Measurements from ENCODE around the gene IFNL2.
"Not testable (repeated sequence)": the region's sequence is repeated elsewhere in the genome, so short reads cannot be mapped to it uniquely, and the experiment has no call there.

IFNL2 gene

GRCh38 chr19:39268085-39268484, at the start of gene IFNL2:
Gene IFNL2 (plus strand): TSS chr19:39268396. CDS start chr19:39268569, 173 bp downstream.
- not testable (repeated sequence) for H3K27ac ChIP-seq (ENCODE audit: low read depth, low read length); H3K4me1 ChIP-seq (ENCODE audit: control insufficient read depth, insufficient read depth, low read length); H3K9me3 ChIP-seq (ENCODE audit: control insufficient read depth, insufficient read depth, low read depth, low read length); H3K4me3 ChIP-seq (ENCODE audit: low read depth, low read length); H3K9ac ChIP-seq (ENCODE audit: low read length); H3K36me3 ChIP-seq (ENCODE audit: control insufficient read depth, insufficient read depth, low read length)
- peaks cover 65% of the 10 kb centered on the region for H3K27me3 ChIP-seq (ENCODE audit: control insufficient read depth, insufficient read depth, low read length)

- not testable (repeated sequence) for H3K9ac ChIP-seq (ENCODE audit: low read length); H3K36me3 ChIP-seq (ENCODE audit: control insufficient read depth, insufficient read depth, low read length); H3K27ac ChIP-seq (ENCODE audit: low read depth, low read length); H3K9me3 ChIP-seq (ENCODE audit: control insufficient read depth, insufficient read depth, low read depth, low read length); H3K4me1 ChIP-seq (ENCODE audit: control insufficient read depth, insufficient read depth, low read length); H3K4me3 ChIP-seq (ENCODE audit: low read depth, low read length)
- peaks cover 24% of the 10 kb centered on the region for H3K27me3 ChIP-seq (ENCODE audit: control insufficient read depth, insufficient read depth, low read length)
Measured at GRCh38 chr19:39219108-39219507, 49.1 kb upstream of the IFNL2 start.

GRCh38 chr19:39223703-39224279, 44.4 kb upstream of the IFNL2 start:
- Histone ChIP-seq H3K9me3 (ENCODE audit: control insufficient read depth, insufficient read depth, low read depth, low read length) (no peaks in the 10 kb centered on the region), H3K27ac (ENCODE audit: low read depth, low read length) (no peak overlapping the region), H3K9ac (ENCODE audit: low read length) (no peak overlapping the region), H3K36me3 (ENCODE audit: control insufficient read depth, insufficient read depth, low read length) (no peaks in the 10 kb centered on the region), H3K27me3 (ENCODE audit: control insufficient read depth, insufficient read depth, low read length) (peaks cover 32% of the 10 kb centered on the region), H3K4me1 (ENCODE audit: control insufficient read depth, insufficient read depth, low read length) (no peaks in the 10 kb centered on the region), H3K4me3 (ENCODE audit: low read depth, low read length) (no peak overlapping the region)

- peaks cover 28% of the 10 kb centered on the region for H3K27me3 ChIP-seq (ENCODE audit: control insufficient read depth, insufficient read depth, low read length)
- no peak overlapping the region for H3K27ac ChIP-seq (ENCODE audit: low read depth, low read length)
- no peak overlapping the region for H3K9ac ChIP-seq (ENCODE audit: low read length)
- H3K4me3 ChIP-seq (ENCODE audit: low read depth, low read length) = no peak overlapping the region
- H3K4me1 ChIP-seq (ENCODE audit: control insufficient read depth, insufficient read depth, low read length) = no peaks in the 10 kb centered on the region
- no peaks in the 10 kb centered on the region for H3K36me3 ChIP-seq (ENCODE audit: control insufficient read depth, insufficient read depth, low read length)
- no peaks in the 10 kb centered on the region for H3K9me3 ChIP-seq (ENCODE audit: control insufficient read depth, insufficient read depth, low read depth, low read length)
Measured at GRCh38 chr19:39224910-39225309, 43.3 kb upstream of the IFNL2 start.

GRCh38 chr19:39230096-39230764, 38.0 kb upstream of the IFNL2 start:
- no peaks in the 10 kb centered on the region for H3K36me3 ChIP-seq (ENCODE audit: control insufficient read depth, insufficient read depth, low read length)
- no peak overlapping the region for H3K27ac ChIP-seq (ENCODE audit: low read depth, low read length)
- no peak overlapping the region for H3K4me3 ChIP-seq (ENCODE audit: low read depth, low read length)
- no peak overlapping the region for H3K9ac ChIP-seq (ENCODE audit: low read length)
- no peaks in the 10 kb centered on the region for H3K4me1 ChIP-seq (ENCODE audit: control insufficient read depth, insufficient read depth, low read length)
- no peaks in the 10 kb centered on the region for H3K9me3 ChIP-seq (ENCODE audit: control insufficient read depth, insufficient read depth, low read depth, low read length)
- H3K27me3 ChIP-seq (ENCODE audit: control insufficient read depth, insufficient read depth, low read length) = peaks cover 24% of the 10 kb centered on the region; the same call in 1 of the 2 replicates

- Histone ChIP-seq H3K27ac (ENCODE audit: low read depth, low read length) (no peak overlapping the region), H3K9me3 (ENCODE audit: control insufficient read depth, insufficient read depth, low read depth, low read length) (no peaks in the 10 kb centered on the region), H3K9ac (ENCODE audit: low read length) (no peak overlapping the region), H3K36me3 (ENCODE audit: control insufficient read depth, insufficient read depth, low read length) (no peaks in the 10 kb centered on the region), H3K27me3 (ENCODE audit: control insufficient read depth, insufficient read depth, low read length) (peaks cover 23% of the 10 kb centered on the region; the same call in 1 of the 2 replicates), H3K4me1 (ENCODE audit: control insufficient read depth, insufficient read depth, low read length) (no peaks in the 10 kb centered on the region), H3K4me3 (ENCODE audit: low read depth, low read length) (no peak overlapping the region)
Measured at GRCh38 chr19:39232708-39233107, 35.5 kb upstream of the IFNL2 start.

- Histone ChIP-seq H3K27ac (ENCODE audit: low read depth, low read length) (no peak overlapping the region), H3K27me3 (ENCODE audit: control insufficient read depth, insufficient read depth, low read length) (peaks cover 30% of the 10 kb centered on the region), H3K4me1 (ENCODE audit: control insufficient read depth, insufficient read depth, low read length) (no peaks in the 10 kb centered on the region), H3K9me3 (ENCODE audit: control insufficient read depth, insufficient read depth, low read depth, low read length) (no peaks in the 10 kb centered on the region), H3K4me3 (ENCODE audit: low read depth, low read length) (no peak overlapping the region), H3K36me3 (ENCODE audit: control insufficient read depth, insufficient read depth, low read length) (no peaks in the 10 kb centered on the region), H3K9ac (ENCODE audit: low read length) (no peak overlapping the region)
Measured at GRCh38 chr19:39236527-39236926, 31.7 kb upstream of the IFNL2 start.

- no peaks in the 10 kb centered on the region for H3K36me3 ChIP-seq (ENCODE audit: control insufficient read depth, insufficient read depth, low read length)
- H3K27me3 ChIP-seq (ENCODE audit: control insufficient read depth, insufficient read depth, low read length) = peaks cover 23% of the 10 kb centered on the region
- H3K9ac ChIP-seq (ENCODE audit: low read length) = no peak overlapping the region
- H3K4me3 ChIP-seq (ENCODE audit: low read depth, low read length) = no peak overlapping the region
- no peaks in the 10 kb centered on the region for H3K9me3 ChIP-seq (ENCODE audit: control insufficient read depth, insufficient read depth, low read depth, low read length)
- no peaks in the 10 kb centered on the region for H3K4me1 ChIP-seq (ENCODE audit: control insufficient read depth, insufficient read depth, low read length)
- H3K27ac ChIP-seq (ENCODE audit: low read depth, low read length) = no peak overlapping the region
Measured at GRCh38 chr19:39237200-39238184, 30.7 kb upstream of the IFNL2 start.

GRCh38 chr19:39238209-39238608, 30.0 kb upstream of the IFNL2 start:
- H3K36me3 ChIP-seq (ENCODE audit: control insufficient read depth, insufficient read depth, low read length) = no peaks in the 10 kb centered on the region
- H3K27ac ChIP-seq (ENCODE audit: low read depth, low read length) = no peak overlapping the region
- H3K9me3 ChIP-seq (ENCODE audit: control insufficient read depth, insufficient read depth, low read depth, low read length) = no peaks in the 10 kb centered on the region
- no peaks in the 10 kb centered on the region for H3K4me1 ChIP-seq (ENCODE audit: control insufficient read depth, insufficient read depth, low read length)
- no peak overlapping the region for H3K4me3 ChIP-seq (ENCODE audit: low read depth, low read length)
- no peak overlapping the region for H3K9ac ChIP-seq (ENCODE audit: low read length)
- H3K27me3 ChIP-seq (ENCODE audit: control insufficient read depth, insufficient read depth, low read length) = peaks cover 24% of the 10 kb centered on the region

GRCh38 chr19:39238944-39239343, 29.3 kb upstream of the IFNL2 start:
- H3K9me3 ChIP-seq (ENCODE audit: control insufficient read depth, insufficient read depth, low read depth, low read length) = no peaks in the 10 kb centered on the region
- no peak overlapping the region for H3K9ac ChIP-seq (ENCODE audit: low read length)
- no peak overlapping the region for H3K4me3 ChIP-seq (ENCODE audit: low read depth, low read length)
- no peaks in the 10 kb centered on the region for H3K4me1 ChIP-seq (ENCODE audit: control insufficient read depth, insufficient read depth, low read length)
- peaks cover 28% of the 10 kb centered on the region for H3K27me3 ChIP-seq (ENCODE audit: control insufficient read depth, insufficient read depth, low read length)
- H3K27ac ChIP-seq (ENCODE audit: low read depth, low read length) = no peak overlapping the region
- H3K36me3 ChIP-seq (ENCODE audit: control insufficient read depth, insufficient read depth, low read length) = no peaks in the 10 kb centered on the region

- no peak overlapping the region for H3K4me3 ChIP-seq (ENCODE audit: low read depth, low read length)
- H3K27me3 ChIP-seq (ENCODE audit: control insufficient read depth, insufficient read depth, low read length) = peaks cover 36% of the 10 kb centered on the region
- H3K36me3 ChIP-seq (ENCODE audit: control insufficient read depth, insufficient read depth, low read length) = no peaks in the 10 kb centered on the region
- no peak overlapping the region for H3K9ac ChIP-seq (ENCODE audit: low read length)
- no peaks in the 10 kb centered on the region for H3K9me3 ChIP-seq (ENCODE audit: control insufficient read depth, insufficient read depth, low read depth, low read length)
- H3K4me1 ChIP-seq (ENCODE audit: control insufficient read depth, insufficient read depth, low read length) = no peaks in the 10 kb centered on the region
- no peak overlapping the region for H3K27ac ChIP-seq (ENCODE audit: low read depth, low read length)
Measured at GRCh38 chr19:39240421-39240820, 27.8 kb upstream of the IFNL2 start.

Data from HUES6 (cell line).